ENCODE data around the gene EYA4.

GRCh38 chr6:133567636-133568035 is 326.5 kb downstream of the EYA4 start:
- no peak for TF ChIP-seq CTCF (IDR thresholded peaks at IDR 0.05; ENCODE audit: low read length)
- no peak for TF ChIP-seq EZH2 (IDR thresholded peaks at IDR 0.05; ENCODE audit: borderline replicate concordance, low read length)
